HG02981 (cell line): ENCODE measurements around the gene IFNL3.
"Not testable (repeated sequence)": the region's sequence is repeated elsewhere in the genome, so short reads cannot be mapped to it uniquely, and the experiment has no call there.

Experiments used
- ATAC-seq: cut with Tn5 transposase; IDR thresholded peaks from one replicate; pipeline ENCODE4 v1.9.1; 2021; ENCODE audit warnings: mild to moderate bottlenecking, moderate library complexity; ENCODE audit not compliant: unreplicated experiment

Gene IFNL3

GRCh38 chr19:39218230-39219007 lies 26.4 kb downstream of the IFNL3 start:
- no peak for ATAC-seq

DNA sequence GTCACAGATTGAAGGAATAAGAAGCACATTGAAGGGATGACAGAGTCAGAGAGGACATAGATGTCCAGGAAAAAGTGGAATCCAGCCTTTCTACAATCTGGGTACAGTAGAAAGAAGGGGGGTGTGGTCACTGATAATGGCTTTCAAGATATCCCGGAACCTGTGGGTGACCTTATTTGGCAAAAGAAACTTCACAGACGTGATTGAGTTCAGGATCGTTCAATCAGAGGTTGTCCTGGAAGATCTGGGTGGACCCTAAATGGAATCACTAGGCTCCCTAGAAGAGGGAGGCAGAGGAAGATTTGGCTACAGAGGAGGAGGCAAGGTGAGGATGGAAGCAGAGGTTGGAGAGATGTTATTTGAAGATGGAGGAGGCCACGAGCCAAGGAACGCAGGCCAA lies 27.7 kb downstream of the IFNL3 start:
- ATAC-seq: no peak

DNA sequence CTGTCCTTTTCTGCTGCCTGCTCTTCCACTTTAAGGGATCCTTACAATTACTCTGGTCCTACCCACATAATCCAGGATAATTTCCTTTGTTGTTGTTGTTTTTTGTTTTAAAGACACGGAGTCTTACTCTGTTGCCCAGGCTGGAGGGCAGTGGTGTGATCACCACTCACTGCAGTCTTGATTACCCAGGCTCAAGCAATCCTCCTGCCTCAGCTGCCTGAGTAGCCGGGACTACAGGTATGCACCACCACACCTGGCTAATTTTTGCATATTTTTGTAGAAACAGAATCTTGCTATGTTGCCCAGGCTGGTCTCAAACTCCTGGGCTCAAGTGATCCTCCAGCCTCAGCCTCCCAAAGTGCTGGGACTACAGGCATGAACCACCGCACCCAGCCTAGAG lies 29.5 kb downstream of the IFNL3 start:
- not testable (repeated sequence) for ATAC-seq

GRCh38 chr19:39212375-39212742 lies 32.4 kb downstream of the IFNL3 start:
- no peak for ATAC-seq

- ATAC-seq: no peak
Observed at GRCh38 chr19:39211731-39212374, 33.0 kb downstream of the IFNL3 start.

- no peak for ATAC-seq
Observed at GRCh38 chr19:39209196-39209595, 35.6 kb downstream of the IFNL3 start.

DNA sequence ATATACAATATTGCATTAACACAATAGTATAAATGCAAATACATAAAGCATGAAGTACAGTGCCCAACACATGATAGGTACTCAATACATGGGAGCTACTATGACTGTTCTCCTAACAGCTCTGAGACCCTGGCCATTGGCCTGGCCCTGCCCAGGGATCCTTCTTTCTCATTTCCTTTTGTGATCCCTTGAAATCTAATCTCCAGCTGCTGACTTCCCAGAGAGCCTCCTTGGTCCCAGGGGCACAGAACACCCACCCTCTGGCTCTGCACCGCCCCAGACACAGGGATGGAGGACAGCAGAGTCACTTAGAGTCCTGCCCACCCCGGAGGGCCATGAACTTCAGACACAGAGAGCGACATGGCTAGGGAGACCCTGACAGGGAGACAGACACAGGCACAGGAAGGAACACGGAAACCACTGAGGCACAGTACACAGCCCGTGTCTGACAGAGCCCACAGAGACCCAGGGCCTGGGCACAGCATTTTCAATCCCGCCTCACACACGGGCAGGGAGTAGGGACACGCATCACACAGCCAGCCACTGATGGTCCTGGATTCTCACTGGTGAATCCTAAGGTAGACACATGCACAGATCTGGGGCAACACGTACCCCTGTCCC lies 36.5 kb downstream of the IFNL3 start:
- no peak for ATAC-seq

- ATAC-seq: no peak
Observed at GRCh38 chr19:39207293-39207836, 37.4 kb downstream of the IFNL3 start.

DNA sequence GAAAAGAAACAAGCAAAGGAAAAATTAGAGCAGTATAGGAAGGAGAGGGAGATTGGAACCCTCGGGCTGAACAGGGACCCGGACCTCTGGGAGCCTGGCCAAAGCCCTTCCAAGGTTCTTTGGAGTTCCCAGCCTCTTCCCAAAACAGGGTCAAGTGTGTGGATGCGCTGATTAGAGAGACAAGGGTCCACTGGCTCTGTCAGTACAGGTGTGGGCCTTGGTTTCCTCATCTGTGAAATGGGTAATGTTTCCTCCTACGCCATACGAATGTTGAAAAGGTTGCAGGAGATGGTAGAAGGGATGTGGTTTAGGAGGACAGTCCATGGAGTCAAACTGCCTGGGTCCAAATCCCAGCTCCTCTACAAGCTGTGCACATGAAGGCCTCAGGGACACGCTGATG lies 38.7 kb downstream of the IFNL3 start:
- ATAC-seq: no peak

GRCh38 chr19:39205449-39205764 lies 39.4 kb downstream of the IFNL3 start:
- ATAC-seq: no peak

DNA sequence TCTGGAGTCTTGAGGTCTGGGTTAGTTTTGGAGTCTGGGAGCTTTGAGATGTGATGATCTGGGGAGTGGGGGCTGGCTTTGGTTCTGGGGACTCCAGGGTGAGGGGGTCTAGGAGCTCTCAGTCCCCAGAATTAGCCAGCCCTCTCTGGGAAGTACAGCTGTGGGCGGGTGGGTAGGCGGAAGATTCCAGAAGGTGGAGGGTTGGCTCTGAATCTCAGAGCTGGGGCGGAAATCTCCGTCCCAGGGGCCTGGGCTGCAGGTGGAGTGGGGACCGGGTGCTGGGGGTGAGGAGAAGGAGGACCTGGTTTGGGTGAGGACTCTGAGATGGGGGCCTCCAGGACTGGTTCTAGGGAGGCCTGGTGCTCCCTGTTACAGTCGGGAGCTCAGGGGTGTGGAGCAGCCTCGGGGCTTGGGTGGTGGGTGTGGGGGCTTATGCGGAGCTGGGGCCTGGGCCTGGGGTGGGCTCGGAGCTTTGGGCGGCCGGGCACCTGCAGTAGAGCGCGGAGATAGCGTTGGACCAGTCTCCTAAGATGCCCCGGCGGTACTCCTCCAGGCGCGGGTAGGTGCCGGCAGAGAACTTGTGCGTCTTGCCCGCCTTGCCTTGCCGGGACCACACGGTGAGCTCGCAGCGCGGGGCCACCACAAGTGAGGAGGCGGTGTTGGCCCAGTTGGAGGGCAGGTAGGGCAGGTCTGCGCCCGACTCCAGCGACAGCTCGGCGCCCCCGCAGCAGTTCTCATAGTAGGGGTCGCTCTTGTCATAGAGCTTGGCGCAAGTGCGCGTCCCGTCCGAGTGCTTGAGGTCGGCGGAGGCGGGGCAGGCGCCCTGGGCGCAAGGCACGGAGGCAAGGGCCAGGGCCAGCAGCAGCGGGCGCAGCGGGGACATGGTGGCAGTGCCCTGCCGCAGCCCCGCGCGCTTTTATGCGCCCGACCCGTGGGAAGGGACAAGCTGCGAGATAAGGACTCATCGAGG lies 41.1 kb downstream of the IFNL3 start, which contains the start of gene SYCN:
SYCN (minus strand) TSS at position 892 of the 970 bp plus-strand sequence; CDS start at position 883, 9 bp downstream.
- no peak for ATAC-seq

DNA sequence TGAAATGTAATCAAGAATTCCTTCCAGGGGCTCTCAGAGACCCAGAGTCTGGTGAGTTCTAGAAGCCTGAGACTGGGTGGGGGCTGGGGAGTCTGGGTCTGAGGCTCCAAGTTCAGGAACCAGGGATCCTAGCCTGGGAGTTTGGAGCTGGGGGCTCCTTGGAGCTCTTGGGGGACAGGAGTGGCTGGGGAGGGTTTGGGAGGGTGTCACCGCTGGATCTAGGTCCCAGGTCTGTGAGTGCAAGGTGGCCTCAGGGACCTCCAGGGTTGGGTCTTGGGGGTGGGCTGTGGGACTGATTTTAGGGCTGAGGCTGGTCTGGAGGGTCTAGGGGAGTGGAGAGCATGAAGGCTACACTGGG lies 41.8 kb downstream of the IFNL3 start:
- no peak for ATAC-seq

DNA sequence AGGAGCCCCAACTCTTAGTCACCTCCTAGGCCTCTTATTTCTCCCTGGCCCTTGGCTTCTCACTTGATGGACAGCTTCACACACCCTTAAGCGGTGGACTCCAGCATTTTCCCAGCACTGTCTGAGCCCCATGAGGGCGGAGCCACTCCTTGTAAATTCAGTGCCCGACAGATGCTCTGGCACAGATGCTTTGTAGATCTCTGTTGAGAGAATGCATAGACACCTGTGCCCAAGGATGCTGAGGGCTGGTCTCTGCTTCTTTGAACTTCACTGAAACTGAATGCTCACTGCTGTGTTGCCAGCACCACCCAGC lies 44.0 kb downstream of the IFNL3 start:
- ATAC-seq: no peak

DNA sequence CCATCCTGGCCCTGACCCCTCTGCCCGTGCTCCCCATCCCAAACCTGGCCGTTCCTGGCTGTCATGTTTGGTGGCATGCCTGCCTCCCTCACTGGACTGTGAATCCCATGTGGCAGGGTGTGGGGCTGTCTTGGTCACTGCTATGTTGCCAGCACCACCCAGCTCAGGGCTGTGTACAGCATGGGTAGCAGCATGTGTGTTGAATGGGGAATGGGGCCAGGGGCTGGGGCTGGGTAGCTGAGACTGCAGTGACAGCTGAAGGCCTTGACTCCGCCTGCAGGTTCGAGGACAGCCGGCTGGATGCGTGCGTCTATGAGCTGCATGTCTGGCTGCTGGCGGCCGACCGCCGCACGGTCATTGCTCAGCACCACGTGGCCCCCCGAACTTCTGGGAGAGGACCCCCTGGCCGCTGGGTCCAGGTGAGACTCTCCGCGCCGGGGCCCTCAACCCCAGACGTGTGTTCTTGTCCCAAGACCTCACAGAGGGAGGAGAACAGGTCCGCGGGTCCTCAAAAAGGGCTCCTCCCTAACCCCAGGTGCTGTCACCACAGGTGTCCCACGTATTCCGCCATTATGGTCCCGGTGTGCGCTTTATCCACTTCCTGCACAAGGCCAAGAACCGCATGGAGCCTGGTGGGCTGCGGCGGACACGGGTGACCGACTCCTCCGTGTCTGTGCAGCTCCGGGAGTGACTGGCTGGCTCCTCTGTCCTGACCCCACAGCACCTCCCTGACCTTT lies 44.6 kb downstream of the IFNL3 start:
- no peak for ATAC-seq

DNA sequence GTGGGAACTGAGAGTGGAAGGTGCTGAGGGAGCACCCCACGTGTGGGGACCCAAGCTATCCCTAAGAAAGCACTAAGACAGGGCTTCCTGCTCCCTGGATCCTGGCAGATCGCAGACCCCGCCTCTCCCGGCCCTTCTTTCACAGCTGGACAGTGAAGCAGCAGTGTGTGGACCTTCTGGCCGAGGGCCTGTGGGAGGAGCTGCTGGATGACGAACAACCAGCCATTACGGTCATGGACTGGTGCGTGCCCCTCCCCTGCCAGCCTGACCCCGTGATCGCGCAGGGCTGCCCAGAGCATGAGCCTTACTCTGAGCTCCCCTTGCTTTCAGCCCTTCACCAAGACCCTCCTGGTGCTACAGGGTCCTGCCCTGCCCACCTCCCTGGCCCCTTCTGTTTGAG lies 45.8 kb downstream of the IFNL3 start:
- ATAC-seq: no peak

DNA sequence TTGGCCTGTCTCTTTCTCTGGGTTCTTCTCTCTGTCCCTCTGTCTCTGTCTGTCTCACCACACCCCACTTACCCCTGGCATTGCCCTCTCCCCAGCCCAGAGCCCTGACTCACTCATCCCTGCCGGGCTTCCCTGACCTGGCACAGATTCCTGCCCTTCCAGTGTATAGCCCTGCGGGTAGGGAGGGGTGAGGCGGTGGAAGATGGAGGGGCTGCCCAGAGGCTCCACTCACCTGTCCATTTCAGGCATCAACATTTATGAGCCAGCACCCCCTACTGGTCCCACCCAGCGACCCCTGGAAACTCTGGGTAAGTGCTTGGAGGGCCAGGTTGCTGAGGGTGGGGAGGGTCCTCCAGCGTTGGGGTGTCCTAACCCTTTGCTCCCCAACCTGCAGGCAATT lies 47.0 kb downstream of the IFNL3 start:
- no peak for ATAC-seq

DNA sequence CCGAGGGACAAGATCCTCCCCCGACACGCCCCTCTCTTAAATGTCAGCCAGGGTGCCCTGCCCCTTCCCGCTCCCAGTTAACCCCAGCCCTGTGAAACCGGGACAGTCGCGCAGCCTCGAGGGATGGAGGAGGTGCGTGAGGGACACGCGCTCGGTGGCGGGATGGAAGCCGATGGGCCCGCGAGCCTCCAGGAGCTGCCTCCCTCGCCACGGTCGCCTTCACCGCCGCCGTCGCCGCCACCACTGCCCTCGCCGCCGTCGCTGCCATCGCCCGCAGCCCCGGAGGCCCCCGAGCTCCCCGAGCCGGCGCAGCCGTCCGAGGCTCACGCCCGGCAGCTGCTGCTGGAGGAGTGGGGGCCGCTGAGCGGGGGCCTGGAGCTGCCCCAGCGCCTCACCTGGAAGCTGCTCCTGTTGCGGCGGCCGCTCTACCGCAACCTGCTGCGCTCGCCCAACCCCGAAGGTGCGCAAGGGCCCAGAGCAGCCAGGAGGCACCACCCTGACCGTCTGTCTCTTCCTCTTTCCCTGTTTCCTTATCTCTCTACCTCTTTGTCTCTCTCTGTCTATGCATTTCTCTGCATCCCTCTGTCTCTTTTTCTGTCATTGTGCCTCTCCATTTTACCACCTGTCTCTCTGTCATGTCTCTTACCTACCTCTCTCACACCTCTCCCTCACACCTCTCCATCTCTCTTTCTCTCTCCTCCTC lies 47.8 kb downstream of the IFNL3 start, which contains the start of gene NCCRP1:
NCCRP1 (plus strand) TSS at position 105 of the 703 bp plus-strand sequence; CDS start at position 124, 19 bp downstream.
- no peak for ATAC-seq

- no peak for ATAC-seq
Observed at GRCh38 chr19:39196320-39196719, 48.5 kb downstream of the IFNL3 start.

GRCh38 chr19:39195755-39196154 lies 49.1 kb downstream of the IFNL3 start:
- no peak for ATAC-seq
